IMR-90 (cell line): ENCODE data around the gene STX11. TPM values are rescaled to one million over a fixed set of nuclear protein-coding genes. Genes with fewer than 3 reads are reported as not detected.

Experiments used
- ATAC-seq: fragments of 200-7000 bp; cut with Tn5 transposase; 2 replicates; pipeline ENCODE4 v1.9.1; 2020; ENCODE audit warnings: low read depth, mild to moderate bottlenecking, moderate library complexity
- BruUV-seq: library from RNA; stranded (reverse); fragments of 400-500 nt; replicated peaks from 2 replicates; lab custom pipeline; 2021; lab: Mats Ljungman, UMichigan
- CTCF ChIA-PET: fragments of 300-600 bp; formaldehyde crosslinking; extraction: SDS; loops from one replicate; lab custom pipeline; 2021; ENCODE audit warnings: antibody characterized with exemption; lab: Yijun Ruan, JAX
- POLR2A ChIA-PET: fragments of 300-600 bp; sonication (Branson Sonifier 250); formaldehyde crosslinking; loops from one replicate; lab custom pipeline; 2022; ENCODE audit warnings: antibody characterized with exemption; ENCODE audit not compliant: unreplicated experiment; lab: Charles Lee
- DNase-seq: peaks from one replicate; pipeline ENCODE4 v3.0.0; 2013
- H2AFZ ChIP-seq: replicated peaks from 2 replicates; pipeline ENCODE3; 2013; ENCODE audit warnings: low read length, mild to moderate bottlenecking; ENCODE audit not compliant: poor library complexity
- H2AK5ac ChIP-seq: 2 replicates; pipeline ENCODE4 v1.6.1; 2013; ENCODE audit warnings: low read depth, low read length, inconsistent platforms
- H2AK9ac ChIP-seq: replicated peaks from 2 replicates; pipeline ENCODE3; 2013; ENCODE audit warnings: mild to moderate bottlenecking, low read depth, low read length, moderate library complexity; ENCODE audit not compliant: poor library complexity
- H2BK120ac ChIP-seq: 2 replicates; pipeline ENCODE4 v1.6.1; 2013; ENCODE audit warnings: low read depth, low read length, inconsistent platforms
- H2BK15ac ChIP-seq: 3 replicates; pipeline ENCODE4 v1.6.1; 2013; ENCODE audit warnings: low read depth, low read length, inconsistent platforms
- H2BK20ac ChIP-seq: 2 replicates; pipeline ENCODE4 v1.6.1; 2013; ENCODE audit warnings: low read depth, mild to moderate bottlenecking, inconsistent platforms, low read length, moderate library complexity
- H2BK5ac ChIP-seq: 2 replicates; pipeline ENCODE4 v1.6.1; 2013; ENCODE audit warnings: mild to moderate bottlenecking, low read depth, low read length, inconsistent platforms; ENCODE audit not compliant: poor library complexity, severe bottlenecking
- H3K14ac ChIP-seq: replicated peaks from 2 replicates; pipeline ENCODE4 v1.6.1; 2013; ENCODE audit warnings: low read depth, low read length, inconsistent platforms
- H3K18ac ChIP-seq: 2 replicates; pipeline ENCODE4 v1.6.1; 2013; ENCODE audit warnings: low read depth, low read length, control low read depth
- H3K23ac ChIP-seq: 2 replicates; pipeline ENCODE4 v1.6.1; 2013; ENCODE audit warnings: low read depth, low read length, inconsistent platforms
- H3K27ac ChIP-seq: 2 replicates; pipeline ENCODE4 v1.5.1; 2013; ENCODE audit warnings: mild to moderate bottlenecking, control low read depth, low read length; ENCODE audit not compliant: insufficient read depth
- H3K27me3 ChIP-seq: 2 replicates; pipeline ENCODE4 v1.6.1; 2013; ENCODE audit warnings: low read length; ENCODE audit not compliant: control insufficient read depth, insufficient read depth
- H3K36me3 ChIP-seq: 2 replicates; pipeline ENCODE4 v1.6.1; 2013; ENCODE audit warnings: low read length, mixed read lengths; ENCODE audit not compliant: control insufficient read depth, insufficient read depth
- H3K4ac ChIP-seq: 2 replicates; pipeline ENCODE4 v1.6.1; 2013; ENCODE audit warnings: low read depth, low read length, inconsistent platforms
- H3K4me1 ChIP-seq: 2 replicates; pipeline ENCODE4 v1.6.1; 2013; ENCODE audit warnings: low read length, mixed read lengths; ENCODE audit not compliant: control insufficient read depth, insufficient read depth
- H3K4me2 ChIP-seq: 2 replicates; pipeline ENCODE4 v1.6.1; 2013; ENCODE audit warnings: low read depth, mild to moderate bottlenecking, control low read depth, low read length, moderate library complexity
- H3K4me3 ChIP-seq: 2 replicates; pipeline ENCODE4 v1.5.1; 2013; ENCODE audit warnings: low read depth, mild to moderate bottlenecking, control low read depth, low read length, moderate library complexity; ENCODE audit not compliant: insufficient read depth
- H3K56ac ChIP-seq: 2 replicates; pipeline ENCODE4 v1.6.1; 2013; ENCODE audit warnings: low read length, inconsistent platforms; ENCODE audit not compliant: insufficient read depth; ENCODE audit errors: extremely low read depth
- H3K79me1 ChIP-seq, 2 experiments: 2 replicates each; pipeline ENCODE4 v1.6.1; 2013; ENCODE audit warnings: low read length in 2 of 2, inconsistent platforms in 1 of 2, low read depth in 1 of 2
- H3K9ac ChIP-seq: 2 replicates; pipeline ENCODE4 v1.6.1; 2013; ENCODE audit warnings: low read depth, low read length, control low read depth
- H3K9me1 ChIP-seq: 2 replicates; pipeline ENCODE4 v1.6.1; 2013; ENCODE audit warnings: low read length, inconsistent platforms; ENCODE audit not compliant: insufficient read depth
- H3K9me3 ChIP-seq: 2 replicates; pipeline ENCODE4 v1.6.1; 2013; ENCODE audit warnings: low read length; ENCODE audit not compliant: control insufficient read depth, insufficient read depth
- H4K20me1 ChIP-seq: 2 replicates; pipeline ENCODE4 v1.6.1; 2013; ENCODE audit warnings: low read length, inconsistent platforms; ENCODE audit not compliant: insufficient read depth
- H4K5ac ChIP-seq: 2 replicates; pipeline ENCODE4 v1.6.1; 2013; ENCODE audit warnings: mild to moderate bottlenecking, low read depth, low read length, control low read depth
- H4K8ac ChIP-seq, 2 experiments: 2 replicates each; pipeline ENCODE4 v1.6.1; 2013; ENCODE audit warnings: low read depth in 2 of 2, low read length in 2 of 2, control low read depth in 1 of 2, inconsistent platforms in 1 of 2
- H4K91ac ChIP-seq: 2 replicates; pipeline ENCODE4 v1.6.1; 2013; ENCODE audit warnings: low read depth, low read length, inconsistent platforms; ENCODE audit not compliant: insufficient read depth
- BHLHE40 ChIP-seq: fragments of 150-350 bp; IDR thresholded peaks from 2 replicates; pipeline ENCODE4 v1.6.1; 2016; ENCODE audit warnings: mild to moderate bottlenecking, low read depth, low read length
- CEBPB ChIP-seq: IDR thresholded peaks from 2 replicates; pipeline ENCODE4 v1.6.1; 2012; ENCODE audit warnings: low read depth, low read length, improper control_type of control experiment
- CHD1 ChIP-seq: IDR thresholded peaks from 2 replicates; pipeline ENCODE4 v1.6.1; 2012; ENCODE audit warnings: low read depth, low read length, improper control_type of control experiment
- FOS ChIP-seq: fragments of 150-350 bp; IDR thresholded peaks from 2 replicates; pipeline ENCODE4 v1.6.1; 2016; ENCODE audit warnings: low read depth, low read length
- MAFK ChIP-seq: IDR thresholded peaks from 2 replicates; pipeline ENCODE4 v1.6.1; 2012; ENCODE audit warnings: low read depth, low read length, improper control_type of control experiment
- MAZ ChIP-seq: IDR thresholded peaks from 2 replicates; pipeline ENCODE4 v1.6.1; 2012; ENCODE audit warnings: low read depth, mild to moderate bottlenecking, low read length, improper control_type of control experiment, moderate library complexity, borderline replicate concordance
- MXI1 ChIP-seq: IDR thresholded peaks from 2 replicates; pipeline ENCODE4 v1.6.1; 2012; ENCODE audit warnings: low read depth, mild to moderate bottlenecking, low read length, moderate library complexity, borderline replicate concordance
- NFE2L2 ChIP-seq: fragments of 150-350 bp; IDR thresholded peaks from 2 replicates; pipeline ENCODE4 v1.6.1; 2016; ENCODE audit warnings: low read depth, mild to moderate bottlenecking, low read length
- POLR2A ChIP-seq: IDR thresholded peaks from 2 replicates; pipeline ENCODE4 v1.6.1; 2012; ENCODE audit warnings: mild to moderate bottlenecking, low read depth, low read length
- RAD21 ChIP-seq: IDR thresholded peaks from 2 replicates; pipeline ENCODE4 v1.6.1; 2012; ENCODE audit warnings: low read length, improper control_type of control experiment
- RCOR1 ChIP-seq: IDR thresholded peaks from 2 replicates; pipeline ENCODE4 v1.6.1; 2012; ENCODE audit warnings: mild to moderate bottlenecking, low read length, improper control_type of control experiment; ENCODE audit not compliant: insufficient replicate concordance
- RFX5 ChIP-seq: IDR thresholded peaks from 2 replicates; pipeline ENCODE4 v1.8.0; 2012; ENCODE audit warnings: low read depth, mild to moderate bottlenecking, low read length, moderate library complexity
- SMC3 ChIP-seq: fragments of 150-350 bp; IDR thresholded peaks from 2 replicates; pipeline ENCODE4 v1.6.1; 2016; ENCODE audit warnings: low read depth, mild to moderate bottlenecking, antibody characterized with exemption, low read length, moderate library complexity
- WGBS, 2 experiments: methylation state at CpG; one replicate each; pipeline versions ENCODE4 v1.1.5 to v1.1.7; 2013; ENCODE audit warnings: missing lambda C conversion rate in 2 of 2; ENCODE audit not compliant: insufficient read length in 1 of 2; ENCODE audit errors: extremely low coverage in 2 of 2; 5-methylcytosine and 5-hydroxymethylcytosine counted together
- dilution Hi-C: fragments of 300-500 bp; cut with HindIII; formaldehyde crosslinking; loops from one replicate; pipeline ENCODE4 v1.14.3; 2018; ENCODE audit warnings: low sequenced_read_pairs; ENCODE audit not compliant: unreplicated experiment
- in situ Hi-C: fragments of 300-500 bp; cut with MboI; formaldehyde crosslinking; loops from 3 replicates; pipeline ENCODE4 v1.14.3; 2019; ENCODE audit warnings: low sequenced_read_pairs, inconsistent platforms, mixed read lengths
- intact Hi-C: fragments of 100-400 bp; cut with micrococcal nuclease; formaldehyde crosslinking; loops from 2 replicates; pipeline ENCODE4 v1.10.0; 2022
- polyA plus RNA-seq, 3 experiments: library from polyadenylated mRNA; depleted of rRNA; stranded (reverse); fragments of >200 nt; gene quantifications; 2 replicates each; pipeline ENCODE4 v1.2.3, GENCODE V29; 2012; ENCODE audit warnings: low replicate concordance in 1 of 3
- total RNA-seq: library from RNA; depleted of rRNA; stranded (reverse); fragments of >200 nt; gene quantifications from 2 replicates; pipeline ENCODE4 v1.2.3, GENCODE V29; 2012
- TF ChIP-seq, protein P1 (sequence below): conservative IDR thresholded peaks from 2 replicates; pipeline ENCODE4 v1.5.1; 2012; ENCODE audit warnings: mild to moderate bottlenecking, low read depth, low read length, improper control_type of control experiment
- TF ChIP-seq, protein P2 (sequence below): fragments of 150-350 bp; IDR thresholded peaks from 2 replicates; pipeline ENCODE4 v1.6.1; 2017; ENCODE audit warnings: mild to moderate bottlenecking, antibody characterized with exemption, low read length, low read depth
- TF ChIP-seq, protein P3 (sequence below): fragments of 150-350 bp; IDR thresholded peaks from 2 replicates; pipeline ENCODE4 v1.6.1; 2016; ENCODE audit warnings: low read depth, mild to moderate bottlenecking, low read length, moderate library complexity, borderline replicate concordance

Gene STX11
- total and polyA plus RNA-seq, 2 of the 4 experiments (the other 2 are of a cell fraction): 0.54 to 0.68 TPM

- no peak overlapping the region for H3K4me3 ChIP-seq
- H2BK5ac ChIP-seq: no peak overlapping the region
- no peak overlapping the region for H4K91ac ChIP-seq
- H3K9ac ChIP-seq: no peak overlapping the region
- no peaks in the 10 kb centered on the region for H4K20me1 ChIP-seq
- POLR2A ChIA-PET: no interaction called here
- DNase-seq: no peak
- ATAC-seq: no peak
- dilution Hi-C loops (no loop called here), in situ Hi-C loops (no loop called here), intact Hi-C loops (no loop called here)
- no peak overlapping the region for H4K5ac ChIP-seq
- H3K9me3 ChIP-seq: no peaks in the 10 kb centered on the region
- H3K4me1 ChIP-seq: no peaks in the 10 kb centered on the region
- no peak overlapping the region for H3K4ac ChIP-seq
- no peak overlapping the region for H2BK120ac ChIP-seq
- H2AFZ ChIP-seq: no peak overlapping the region
- no peaks in the 10 kb centered on the region; the same call in 1 of the 2 replicates for H3K27me3 ChIP-seq
- no peak overlapping the region for H2BK20ac ChIP-seq
- no peaks in the 10 kb centered on the region; the same call in 1 of the 2 replicates for H3K9me1 ChIP-seq
- no peak overlapping the region for H3K23ac ChIP-seq
- no peak overlapping the region for H3K56ac ChIP-seq
- no peak overlapping the region for H3K18ac ChIP-seq
- no peak overlapping the region for H2BK15ac ChIP-seq
- H3K36me3 ChIP-seq: no peaks in the 10 kb centered on the region
- no peak overlapping the region for H2AK9ac ChIP-seq
- no peak overlapping the region for H3K14ac ChIP-seq
- no peak overlapping the region for H4K8ac ChIP-seq
- TF ChIP-seq FOS (no peak), SMC3 (no peak), CEBPB (no peak), RCOR1 (no peak), RFX5 (no peak), RAD21 (no peak), BHLHE40 (no peak), MAFK (no peak), MXI1 (no peak), POLR2A (no peak), CHD1 (no peak), MAZ (no peak), NFE2L2 (no peak)
- TF ChIP-seq, protein P1, sequence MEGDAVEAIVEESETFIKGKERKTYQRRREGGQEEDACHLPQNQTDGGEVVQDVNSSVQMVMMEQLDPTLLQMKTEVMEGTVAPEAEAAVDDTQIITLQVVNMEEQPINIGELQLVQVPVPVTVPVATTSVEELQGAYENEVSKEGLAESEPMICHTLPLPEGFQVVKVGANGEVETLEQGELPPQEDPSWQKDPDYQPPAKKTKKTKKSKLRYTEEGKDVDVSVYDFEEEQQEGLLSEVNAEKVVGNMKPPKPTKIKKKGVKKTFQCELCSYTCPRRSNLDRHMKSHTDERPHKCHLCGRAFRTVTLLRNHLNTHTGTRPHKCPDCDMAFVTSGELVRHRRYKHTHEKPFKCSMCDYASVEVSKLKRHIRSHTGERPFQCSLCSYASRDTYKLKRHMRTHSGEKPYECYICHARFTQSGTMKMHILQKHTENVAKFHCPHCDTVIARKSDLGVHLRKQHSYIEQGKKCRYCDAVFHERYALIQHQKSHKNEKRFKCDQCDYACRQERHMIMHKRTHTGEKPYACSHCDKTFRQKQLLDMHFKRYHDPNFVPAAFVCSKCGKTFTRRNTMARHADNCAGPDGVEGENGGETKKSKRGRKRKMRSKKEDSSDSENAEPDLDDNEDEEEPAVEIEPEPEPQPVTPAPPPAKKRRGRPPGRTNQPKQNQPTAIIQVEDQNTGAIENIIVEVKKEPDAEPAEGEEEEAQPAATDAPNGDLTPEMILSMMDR: no peak
- TF ChIP-seq, protein P2, sequence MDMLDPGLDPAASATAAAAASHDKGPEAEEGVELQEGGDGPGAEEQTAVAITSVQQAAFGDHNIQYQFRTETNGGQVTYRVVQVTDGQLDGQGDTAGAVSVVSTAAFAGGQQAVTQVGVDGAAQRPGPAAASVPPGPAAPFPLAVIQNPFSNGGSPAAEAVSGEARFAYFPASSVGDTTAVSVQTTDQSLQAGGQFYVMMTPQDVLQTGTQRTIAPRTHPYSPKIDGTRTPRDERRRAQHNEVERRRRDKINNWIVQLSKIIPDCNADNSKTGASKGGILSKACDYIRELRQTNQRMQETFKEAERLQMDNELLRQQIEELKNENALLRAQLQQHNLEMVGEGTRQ: no peak
- TF ChIP-seq, protein P3, sequence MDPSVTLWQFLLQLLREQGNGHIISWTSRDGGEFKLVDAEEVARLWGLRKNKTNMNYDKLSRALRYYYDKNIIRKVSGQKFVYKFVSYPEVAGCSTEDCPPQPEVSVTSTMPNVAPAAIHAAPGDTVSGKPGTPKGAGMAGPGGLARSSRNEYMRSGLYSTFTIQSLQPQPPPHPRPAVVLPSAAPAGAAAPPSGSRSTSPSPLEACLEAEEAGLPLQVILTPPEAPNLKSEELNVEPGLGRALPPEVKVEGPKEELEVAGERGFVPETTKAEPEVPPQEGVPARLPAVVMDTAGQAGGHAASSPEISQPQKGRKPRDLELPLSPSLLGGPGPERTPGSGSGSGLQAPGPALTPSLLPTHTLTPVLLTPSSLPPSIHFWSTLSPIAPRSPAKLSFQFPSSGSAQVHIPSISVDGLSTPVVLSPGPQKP: no peak
- H3K4me2 ChIP-seq: no peak overlapping the region
- no peaks in the 10 kb centered on the region for H3K79me1 ChIP-seq
- CTCF ChIA-PET: interaction anchor here (0.6 kb wide), 1 partner anchor 18 kb away, joined by 3 read pairs; no protein-coding TSS in a partner anchor
- WGBS, 2 experiments: 100% methylated on average over 1 of the region's 2 CpGs; no CpG with 5 or more reads in 1 of the 2 experiments
- BruUV-seq: no TSS peak
- H3K27ac ChIP-seq: no peak overlapping the region
- no peak overlapping the region for H2AK5ac ChIP-seq
Observed at GRCh38 chr6:144140867-144141266, 9.4 kb upstream of the STX11 start.
